Thymus (tissue), 11 donors: Measurements from ENCODE around the gene FXR2. TPM values are rescaled to one million over a fixed set of nuclear protein-coding genes. Genes with fewer than 3 reads are reported as not detected.

Experiments
- DNase-seq, 9 donors: peaks; one replicate each; pipeline ENCODE4 v3.0.0-alpha.2; 2013; ENCODE audit warnings: low spot score in 9 of 9, low read depth in 6 of 9, missing footprints in 1 of 9
- H3K27ac ChIP-seq, 2 donors: one replicate each; pipeline ENCODE4 v1.5.1; 2013; ENCODE audit warnings: control low read depth in 1 of 2, low read depth in 1 of 2, low read length in 1 of 2, mild to moderate bottlenecking in 1 of 2, moderate library complexity in 1 of 2
- H3K27me3 ChIP-seq, 2 donors: one replicate each; pipeline ENCODE4 v1.5.1; 2013; ENCODE audit warnings: low read length in 1 of 2; ENCODE audit not compliant: control insufficient read depth in 2 of 2, insufficient read depth in 1 of 2
- H3K36me3 ChIP-seq, 2 donors: one replicate each; pipeline ENCODE4 v1.5.1; 2013; ENCODE audit warnings: low read length in 1 of 2, mild to moderate bottlenecking in 1 of 2, moderate library complexity in 1 of 2; ENCODE audit not compliant: control insufficient read depth in 2 of 2, insufficient read depth in 2 of 2
- H3K4me1 ChIP-seq, 2 donors: one replicate each; pipeline ENCODE4 v1.5.1; 2013; ENCODE audit warnings: low read length in 2 of 2; ENCODE audit not compliant: control insufficient read depth in 2 of 2, insufficient read depth in 2 of 2
- H3K4me3 ChIP-seq, 2 donors: one replicate each; pipeline ENCODE4 v1.5.1; 2013; ENCODE audit warnings: low read length in 2 of 2, control low read depth in 1 of 2, mild to moderate bottlenecking in 1 of 2
- H3K9me3 ChIP-seq, 2 donors: one replicate each; pipeline ENCODE4 v1.5.1; 2013; ENCODE audit warnings: low read length in 1 of 2, mild to moderate bottlenecking in 1 of 2; ENCODE audit not compliant: control insufficient read depth in 2 of 2, insufficient read depth in 1 of 2
- WGBS: extraction: QIAGEN DNeasy Blood & Tissue Kit; methylation state at CpG from one replicate; pipeline ENCODE4 v1.1.7; 2013; 5-methylcytosine and 5-hydroxymethylcytosine counted together
- polyA plus RNA-seq: library from polyadenylated mRNA; stranded (reverse); fragments of 200-250 nt; gene quantifications from one replicate; pipeline ENCODE4 v1.2.3, GENCODE V29; 2013
- total RNA-seq: library from RNA; stranded (reverse); fragments of 120-200 nt; gene quantifications from one replicate; pipeline ENCODE4 v1.2.4, GENCODE V29; 2013
- donor health status: healthy.

FXR2 gene
- total and polyA plus RNA-seq, 2 donors, result 33.3 to 36.6 TPM

DNA sequence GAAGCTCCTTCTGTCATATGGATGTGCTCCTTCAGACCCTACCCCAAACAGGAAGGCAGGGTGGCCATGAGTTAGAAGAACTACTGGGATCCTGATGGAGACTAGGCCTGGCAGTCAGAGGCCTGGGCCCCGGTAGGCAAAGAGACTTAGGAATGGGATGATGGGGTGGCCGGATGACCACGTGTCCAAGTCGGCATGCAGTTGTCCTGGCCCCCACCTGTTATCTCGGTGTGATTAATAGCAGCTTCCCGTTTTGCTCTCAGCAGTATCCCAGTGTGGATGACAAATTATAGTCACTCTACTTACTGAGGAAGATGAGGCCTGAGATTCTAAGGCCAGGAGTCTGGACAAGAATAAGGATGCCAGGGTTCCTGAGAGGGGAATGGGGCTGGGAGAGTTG is 64.4 kb downstream of the FXR2 start:
- no peak for DNase-seq
- WGBS, result 88% methylated on average over 6 of the region's 6 CpGs

DNA sequence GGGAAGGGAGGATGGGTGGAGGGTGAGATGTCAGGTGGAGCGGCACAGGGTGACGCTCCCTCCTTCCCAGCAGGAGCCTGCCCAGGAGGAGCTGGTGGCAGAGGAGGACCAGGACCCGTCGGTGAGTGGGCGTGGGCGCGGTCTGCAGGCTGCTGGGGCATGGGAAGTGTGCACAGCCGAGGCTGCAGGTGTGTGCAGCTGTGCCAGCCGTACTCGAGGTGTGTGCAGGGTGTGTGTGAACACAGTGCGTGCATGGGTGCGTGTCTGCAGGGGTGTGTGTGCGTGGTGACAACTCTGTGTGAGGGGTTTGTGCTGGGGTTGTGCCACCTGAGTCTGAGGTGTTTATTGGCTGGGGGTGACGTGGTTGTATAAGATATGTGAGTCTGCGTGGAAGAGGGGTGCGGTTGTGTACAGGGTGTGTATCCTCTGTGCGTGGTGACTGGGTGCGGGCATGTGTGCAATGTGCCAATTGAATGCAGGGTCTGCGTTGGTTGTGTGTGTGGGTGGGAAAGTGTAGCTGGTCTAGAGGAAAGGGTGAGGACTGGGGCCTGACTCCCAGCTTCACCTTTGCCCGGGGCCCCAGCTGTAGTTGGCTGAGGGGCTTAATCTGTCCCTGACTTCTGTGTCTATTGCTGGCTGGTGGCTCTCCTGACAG is 65.2 kb downstream of the FXR2 start:
- peaks cover 3 to 36% of the 10 kb centered on the region in 2 donors for H3K27me3 ChIP-seq
- peak overlapping the region in 1 of 2 donors; percentile 52 for H3K4me3 ChIP-seq
- no peak for DNase-seq
- H3K36me3 ChIP-seq, result no peaks in the 10 kb centered on the region
- WGBS, result 72% methylated on average over 20 of the region's 20 CpGs
- peaks cover 0 to 26% of the 10 kb centered on the region in 2 donors for H3K4me1 ChIP-seq
- H3K9me3 ChIP-seq, result no peaks in the 10 kb centered on the region
- H3K27ac ChIP-seq, result peak overlapping the region; percentile 31 to 32

More for the DNA sequence above, 64.4 kb downstream of the FXR2 start:
- Histone ChIP-seq H3K27ac (no peak overlapping the region), H3K27me3 (peaks cover 3 to 36% of the 10 kb centered on the region in 2 donors), H3K36me3 (no peaks in the 10 kb centered on the region), H3K4me3 (no peak overlapping the region), H3K9me3 (no peaks in the 10 kb centered on the region), H3K4me1 (peaks cover 0 to 26% of the 10 kb centered on the region in 2 donors)

- peak in 1 of 9 donors; percentile 35 for DNase-seq
- 10% methylated on average over 65 of the region's 65 CpGs for WGBS
- Histone ChIP-seq H3K4me3 (peak within 1 kb of the TSS; percentile 44 to 52), H3K36me3 (no peaks in the 10 kb centered on the region), H3K27ac (peak within 1 kb of the TSS; percentile 47 to 90), H3K27me3 (peaks cover 3 to 36% of the 10 kb centered on the region in 2 donors), H3K9me3 (no peaks in the 10 kb centered on the region), H3K4me1 (peaks cover 0 to 22% of the 10 kb centered on the region in 2 donors)
Measured at GRCh38 chr17:7548585-7549400, 65.9 kb downstream of the FXR2 start, which contains the start of gene TNFSF12. Gene TNFSF12 (plus strand): TSS chr17:7549058. CDS start chr17:7549154, 96 bp downstream.

DNA sequence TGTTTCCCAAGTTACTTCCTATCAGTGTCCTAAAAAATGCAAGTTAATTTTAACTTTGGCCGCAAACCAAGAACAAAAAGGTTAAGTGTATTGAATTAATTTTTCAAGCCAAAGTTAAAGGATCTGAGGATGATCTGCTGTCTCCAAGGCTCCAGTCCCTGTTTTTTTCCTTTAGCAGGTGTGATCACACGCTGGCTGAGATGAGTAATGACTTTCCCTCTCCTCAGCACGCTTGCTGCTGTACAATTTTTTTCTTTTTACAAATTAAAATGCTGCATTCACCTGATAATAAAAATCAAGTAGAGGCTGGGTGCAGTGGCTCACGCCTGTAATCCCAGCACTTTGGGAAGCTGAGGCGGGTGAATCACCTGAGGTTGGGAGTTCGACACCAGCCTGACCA is 69.8 kb downstream of the FXR2 start:
- Histone ChIP-seq H3K27ac (no peak overlapping the region), H3K27me3 (peaks cover 3 to 25% of the 10 kb centered on the region in 2 donors), H3K36me3 (no peaks in the 10 kb centered on the region), H3K4me3 (no peak overlapping the region), H3K4me1 (peaks cover 0 to 11% of the 10 kb centered on the region in 2 donors), H3K9me3 (no peaks in the 10 kb centered on the region)
- 83% methylated on average over 6 of the region's 6 CpGs for WGBS
- DNase-seq, result no peak

Other genes with a start within 250 kb of the FXR2 start
- 1.8 TPM for gene TNK1, start 233.8 kb downstream of the FXR2 start, total RNA-seq
- gene TNK1, start 233.8 kb downstream of the FXR2 start, polyA plus RNA-seq, result 7.2 TPM
- 9.3 TPM for gene PLSCR3, start 220.4 kb downstream of the FXR2 start, total RNA-seq
- 32.7 TPM for gene PLSCR3, start 220.4 kb downstream of the FXR2 start, polyA plus RNA-seq
- 109 TPM for gene TMEM256, start 210.8 kb downstream of the FXR2 start, total RNA-seq
- 152 TPM for gene TMEM256, start 210.8 kb downstream of the FXR2 start, polyA plus RNA-seq
- 0.38 TPM for gene NLGN2, start 207.1 kb downstream of the FXR2 start, total RNA-seq
- 5.6 TPM for gene NLGN2, start 207.1 kb downstream of the FXR2 start, polyA plus RNA-seq
- gene SPEM1, start 194.6 kb downstream of the FXR2 start, total RNA-seq, result not detected
- gene SPEM1, start 194.6 kb downstream of the FXR2 start, polyA plus RNA-seq, result not detected
- gene SPEM2, start 189.3 kb downstream of the FXR2 start, total RNA-seq, result not detected
- 0.02 TPM for gene SPEM2, start 189.3 kb downstream of the FXR2 start, polyA plus RNA-seq
- not detected for gene SPEM3, start 186.0 kb downstream of the FXR2 start, total RNA-seq
- gene SPEM3, start 186.0 kb downstream of the FXR2 start, polyA plus RNA-seq, result not detected
- 6.8 TPM for gene TMEM102, start 179.5 kb downstream of the FXR2 start, total RNA-seq
- gene TMEM102, start 179.5 kb downstream of the FXR2 start, polyA plus RNA-seq, result 5.1 TPM
- gene FGF11, start 175.4 kb downstream of the FXR2 start, total RNA-seq, result 5.8 TPM
- gene FGF11, start 175.4 kb downstream of the FXR2 start, polyA plus RNA-seq, result 5.5 TPM
- 12.9 TPM for gene CHRNB1, start 169.8 kb downstream of the FXR2 start, total RNA-seq
- 18.5 TPM for gene CHRNB1, start 169.8 kb downstream of the FXR2 start, polyA plus RNA-seq
- gene ZBTB4, start 135.3 kb downstream of the FXR2 start, total RNA-seq, result 10.9 TPM
- gene ZBTB4, start 135.3 kb downstream of the FXR2 start, polyA plus RNA-seq, result 29.5 TPM
- not detected for gene SLC35G6, start 133.5 kb downstream of the FXR2 start, total RNA-seq
- 0.09 TPM for gene SLC35G6, start 133.5 kb downstream of the FXR2 start, polyA plus RNA-seq
- gene POLR2A, start 130.5 kb downstream of the FXR2 start, total RNA-seq, result 23.5 TPM
- gene POLR2A, start 130.5 kb downstream of the FXR2 start, polyA plus RNA-seq, result 33.5 TPM
- 4.2 TPM for gene TNFSF12, start 65.8 kb downstream of the FXR2 start, total RNA-seq
- 21.3 TPM for gene TNFSF12, start 65.8 kb downstream of the FXR2 start, polyA plus RNA-seq
- 6.4 TPM for gene TNFSF13, start 56.1 kb downstream of the FXR2 start, total RNA-seq
- 19.6 TPM for gene TNFSF13, start 56.1 kb downstream of the FXR2 start, polyA plus RNA-seq
- gene SENP3, start 53.0 kb downstream of the FXR2 start, total RNA-seq, result 54.2 TPM
- 44.7 TPM for gene SENP3, start 53.0 kb downstream of the FXR2 start, polyA plus RNA-seq
- 47.0 TPM for gene CD68, start 35.3 kb downstream of the FXR2 start, total RNA-seq
- gene CD68, start 35.3 kb downstream of the FXR2 start, polyA plus RNA-seq, result 124 TPM
- 57.8 TPM for gene MPDU1, start 31.0 kb downstream of the FXR2 start, total RNA-seq
- gene MPDU1, start 31.0 kb downstream of the FXR2 start, polyA plus RNA-seq, result 48.0 TPM
- gene SOX15, start 24.8 kb downstream of the FXR2 start, total RNA-seq, result 0.94 TPM
- gene SOX15, start 24.8 kb downstream of the FXR2 start, polyA plus RNA-seq, result 5.2 TPM
- 31.9 TPM for gene SAT2, start 12.9 kb upstream of the FXR2 start, total RNA-seq
- 163 TPM for gene SAT2, start 12.9 kb upstream of the FXR2 start, polyA plus RNA-seq
- gene SHBG, start 15.2 kb upstream of the FXR2 start, total RNA-seq, result 0.09 TPM
- gene SHBG, start 15.2 kb upstream of the FXR2 start, polyA plus RNA-seq, result 0.62 TPM
- gene ATP1B2, start 36.0 kb upstream of the FXR2 start, total RNA-seq, result 0.05 TPM
- gene ATP1B2, start 36.0 kb upstream of the FXR2 start, polyA plus RNA-seq, result 1.3 TPM
- gene TP53, start 72.6 kb upstream of the FXR2 start, total RNA-seq, result 34.3 TPM
- gene TP53, start 72.6 kb upstream of the FXR2 start, polyA plus RNA-seq, result 31.9 TPM
- 13.2 TPM for gene WRAP53, start 73.6 kb upstream of the FXR2 start, total RNA-seq
- gene WRAP53, start 73.6 kb upstream of the FXR2 start, polyA plus RNA-seq, result 14.2 TPM
- gene EFNB3, start 90.3 kb upstream of the FXR2 start, total RNA-seq, result 0.52 TPM
- 0.52 TPM for gene EFNB3, start 90.3 kb upstream of the FXR2 start, polyA plus RNA-seq
- gene DNAH2, start 102.8 kb upstream of the FXR2 start, total RNA-seq, result 0.14 TPM
- gene DNAH2, start 102.8 kb upstream of the FXR2 start, polyA plus RNA-seq, result 0.07 TPM
- gene KDM6B, start 219.3 kb upstream of the FXR2 start, total RNA-seq, result 6.3 TPM
- 16.3 TPM for gene KDM6B, start 219.3 kb upstream of the FXR2 start, polyA plus RNA-seq
- 1.6 TPM for gene TMEM88, start 240.2 kb upstream of the FXR2 start, total RNA-seq
- 29.1 TPM for gene TMEM88, start 240.2 kb upstream of the FXR2 start, polyA plus RNA-seq
- gene NAA38, start 242.7 kb upstream of the FXR2 start, total RNA-seq, result 155 TPM
- 85.3 TPM for gene NAA38, start 242.7 kb upstream of the FXR2 start, polyA plus RNA-seq
- gene CYB5D1, start 243.1 kb upstream of the FXR2 start, total RNA-seq, result 8.2 TPM
- 6.0 TPM for gene CYB5D1, start 243.1 kb upstream of the FXR2 start, polyA plus RNA-seq